Karpas-422 (cell line): ENCODE results near the gene UBALD1. TPM values are rescaled to one million over a fixed set of nuclear protein-coding genes. Genes with fewer than 3 reads are reported as not detected.
A peak's percentile ranks its signal among the peaks of the same experiment; 100 is the strongest.

Experiments
- DNase-seq: peaks from one replicate; pipeline ENCODE4 v3.0.0-alpha.2; 2015
- H2AFZ ChIP-seq: fragments of 200-600 bp; sonication (generic); 2 replicates; pipeline ENCODE4 v1.6.1; 2014; ENCODE audit warnings: antibody characterized with exemption, low read length, mixed read lengths
- H3K27ac ChIP-seq: fragments of 200-600 bp; sonication (generic); 2 replicates; pipeline ENCODE4 v1.5.1; 2014; ENCODE audit warnings: mild to moderate bottlenecking, low read length, moderate library complexity
- H3K27me3 ChIP-seq: fragments of 200-600 bp; sonication (generic); 2 replicates; pipeline ENCODE4 v1.6.1; 2014; ENCODE audit warnings: low read length, mixed read lengths
- H3K36me3 ChIP-seq: fragments of 200-600 bp; sonication (generic); 2 replicates; pipeline ENCODE4 v1.6.1; 2014; ENCODE audit warnings: low read length, mixed read lengths; ENCODE audit not compliant: insufficient read depth
- H3K4me1 ChIP-seq: fragments of 200-600 bp; sonication (generic); 2 replicates; pipeline ENCODE4 v1.6.1; 2014; ENCODE audit warnings: mild to moderate bottlenecking, low read length, mixed read lengths
- H3K4me2 ChIP-seq: fragments of 200-600 bp; sonication (generic); 2 replicates; pipeline ENCODE4 v1.6.1; 2014; ENCODE audit warnings: low read length, low read depth, mild to moderate bottlenecking; ENCODE audit not compliant: poor library complexity, severe bottlenecking
- H3K4me3 ChIP-seq: fragments of 200-600 bp; sonication (generic); 2 replicates; pipeline ENCODE4 v1.5.1; 2014; ENCODE audit warnings: mild to moderate bottlenecking, antibody characterized with exemption, low read length, mixed read lengths
- H3K79me2 ChIP-seq: fragments of 200-600 bp; sonication (generic); 2 replicates; pipeline ENCODE4 v1.6.1; 2014; ENCODE audit warnings: mild to moderate bottlenecking, low read length, mixed read lengths
- H3K9ac ChIP-seq: fragments of 200-600 bp; sonication (generic); 2 replicates; pipeline ENCODE4 v1.6.0; 2014; ENCODE audit warnings: low read length
- H3K9me2 ChIP-seq: fragments of 200-600 bp; sonication (generic), shearing (Covaris generic); replicated peaks from 2 replicates; pipeline ENCODE4 v1.6.0; 2014; ENCODE audit warnings: mild to moderate bottlenecking, low read length, moderate library complexity; ENCODE audit not compliant: insufficient read depth
- H3K9me3 ChIP-seq: fragments of 300-700, 200-600 bp; sonication (generic); 2 replicates; pipeline ENCODE4 v1.6.1; 2014; ENCODE audit warnings: low read length, mixed read lengths
- H4K20me1 ChIP-seq: fragments of 200-600 bp; sonication (generic); 2 replicates; pipeline ENCODE4 v1.6.1; 2014; ENCODE audit warnings: mild to moderate bottlenecking, antibody characterized with exemption, low read length, low read depth; ENCODE audit not compliant: insufficient read depth
- total RNA-seq: library from RNA; depleted of rRNA; stranded (reverse); fragments of >200 nt; shearing (Covaris generic); gene quantifications from 2 replicates; pipeline ENCODE4 v1.2.3, GENCODE V29; 2014; ENCODE audit warnings: low replicate concordance; rRNA removed

Gene UBALD1
- total RNA-seq = 10.0 and 30.6 TPM in 2 replicates

DNA sequence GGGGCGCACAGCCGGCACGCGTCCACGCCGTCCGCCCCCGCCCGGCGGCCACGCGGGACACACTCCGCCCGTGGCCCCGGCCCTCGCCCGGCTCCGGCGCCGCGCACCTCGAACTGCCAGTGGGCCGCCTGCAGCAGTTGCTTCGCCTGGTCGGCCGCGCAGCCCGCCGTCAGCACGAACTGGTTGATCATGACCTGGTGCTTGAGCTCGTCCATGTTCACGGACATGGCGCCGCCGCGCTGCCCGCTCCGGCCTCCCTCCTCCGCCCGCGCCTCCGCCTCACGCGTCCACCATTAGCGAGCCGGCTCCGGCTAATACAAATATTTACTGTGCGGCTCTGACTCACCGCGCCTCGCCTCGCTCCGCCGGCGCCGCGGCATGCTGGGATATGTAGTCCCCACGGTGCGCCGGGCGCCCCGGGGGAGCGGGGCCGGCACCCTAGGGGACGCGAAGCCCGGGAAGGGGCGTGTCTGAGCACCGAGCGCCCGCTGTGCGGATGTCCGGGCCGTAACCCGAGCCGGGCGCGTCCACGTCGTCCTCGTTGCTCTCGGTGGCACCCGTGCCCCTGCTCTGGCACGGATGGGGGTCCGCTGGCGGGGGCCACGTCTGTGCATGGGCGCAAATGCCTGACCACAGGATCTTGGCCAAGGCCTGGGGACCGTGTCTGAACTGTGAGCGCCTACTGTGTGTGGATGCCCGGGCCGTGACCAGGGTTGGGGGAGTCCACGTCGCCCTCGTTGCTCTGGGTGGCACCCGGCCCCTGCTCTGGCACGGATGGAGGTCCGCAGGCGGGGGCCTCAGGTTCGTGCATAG is at the start of gene UBALD1:
TSS of gene UBALD1 (minus strand) at position 318 of the 813 bp plus-strand sequence. CDS start at position 227, 91 bp downstream.
- Histone ChIP-seq H3K36me3 (no peaks in the 10 kb centered on the region), H2AFZ (no peak within 1 kb of the TSS), H3K9ac (peak within 1 kb of the TSS; percentile 87), H3K79me2 (peaks cover 37% of the 10 kb centered on the region), H3K4me3 (peak within 1 kb of the TSS; percentile 93), H3K27me3 (no peaks in the 10 kb centered on the region), H3K9me2 (no peaks in the 10 kb centered on the region), H3K27ac (peak within 1 kb of the TSS; percentile 75), H4K20me1 (peaks cover 38% of the 10 kb centered on the region; the same call in 1 of the 2 replicates), H3K4me1 (peaks cover 41% of the 10 kb centered on the region), H3K4me2 (peak within 1 kb of the TSS; percentile 80), H3K9me3 (no peaks in the 10 kb centered on the region)
- peak; percentile 96 for DNase-seq

DNA sequence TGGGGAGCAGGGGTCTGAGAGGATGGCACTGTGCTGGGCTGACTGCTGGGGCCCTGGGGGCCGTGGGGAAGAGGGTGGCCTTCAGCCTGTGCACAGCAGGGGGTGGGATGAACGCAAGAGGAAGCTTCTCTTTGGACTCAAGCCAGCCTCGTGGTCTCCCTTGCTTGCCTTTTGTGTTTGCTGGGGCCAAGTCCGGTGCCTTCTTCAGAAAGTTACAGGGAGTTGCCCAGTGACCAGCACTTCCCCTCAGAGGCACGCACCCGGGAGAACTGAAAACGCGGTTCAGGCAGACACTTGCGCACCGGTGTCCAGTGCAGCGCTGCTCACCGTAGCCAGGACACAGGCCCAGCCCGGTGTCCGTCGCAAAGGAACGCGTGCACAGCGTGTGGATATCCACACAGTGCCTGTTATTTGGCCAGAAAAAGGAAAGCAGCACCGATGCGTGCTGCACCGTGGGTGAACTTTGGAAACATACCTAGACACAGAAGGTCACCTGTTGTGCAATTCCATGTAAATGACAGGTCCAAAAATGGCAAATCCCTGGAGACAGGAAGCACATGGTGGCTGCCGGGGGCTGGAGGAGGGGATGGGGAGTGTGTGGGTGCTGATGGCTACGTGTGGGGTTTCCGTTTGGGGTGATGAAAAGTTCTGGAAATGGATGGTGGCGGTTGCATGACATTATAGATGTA is 49.2 kb upstream of the UBALD1 start:
- DNase-seq = no peak
- no peaks in the 10 kb centered on the region for H3K79me2 ChIP-seq
- no peaks in the 10 kb centered on the region for H3K27me3 ChIP-seq
- H3K4me3 ChIP-seq = no peak overlapping the region
- no peak overlapping the region for H3K9ac ChIP-seq
- H3K27ac ChIP-seq = no peak overlapping the region
- H3K4me2 ChIP-seq = no peak overlapping the region
- H4K20me1 ChIP-seq = no peaks in the 10 kb centered on the region
- peaks cover 14% of the 10 kb centered on the region; the same call in 1 of the 2 replicates for H3K36me3 ChIP-seq
- H3K9me2 ChIP-seq = no peaks in the 10 kb centered on the region
- no peaks in the 10 kb centered on the region for H3K9me3 ChIP-seq
- no peak overlapping the region for H2AFZ ChIP-seq
- no peaks in the 10 kb centered on the region for H3K4me1 ChIP-seq

DNA sequence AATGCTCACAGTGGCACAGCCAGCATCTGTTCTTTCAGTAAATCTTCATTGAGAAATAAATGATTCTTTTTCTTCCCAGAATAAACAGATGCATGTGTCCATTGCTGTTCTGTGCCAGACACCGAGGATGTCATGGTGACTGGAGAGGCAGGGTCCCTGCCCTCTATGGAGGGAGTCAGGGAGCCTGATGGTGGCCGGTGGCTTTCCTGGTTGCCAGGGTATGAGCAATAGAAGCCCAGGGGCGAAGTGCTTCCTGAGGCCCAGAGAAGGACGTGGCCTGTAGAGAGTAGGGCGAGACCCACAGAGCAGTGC is 48.7 kb upstream of the UBALD1 start:
- Histone ChIP-seq H3K9ac (no peak overlapping the region), H3K9me3 (no peaks in the 10 kb centered on the region), H3K27ac (no peak overlapping the region), H3K4me1 (no peaks in the 10 kb centered on the region), H3K36me3 (peaks cover 9% of the 10 kb centered on the region; the same call in 1 of the 2 replicates), H3K4me2 (no peak overlapping the region), H3K4me3 (no peak overlapping the region), H3K27me3 (no peaks in the 10 kb centered on the region), H3K79me2 (no peaks in the 10 kb centered on the region), H3K9me2 (no peaks in the 10 kb centered on the region), H4K20me1 (no peaks in the 10 kb centered on the region), H2AFZ (no peak overlapping the region)
- no peak for DNase-seq

DNA sequence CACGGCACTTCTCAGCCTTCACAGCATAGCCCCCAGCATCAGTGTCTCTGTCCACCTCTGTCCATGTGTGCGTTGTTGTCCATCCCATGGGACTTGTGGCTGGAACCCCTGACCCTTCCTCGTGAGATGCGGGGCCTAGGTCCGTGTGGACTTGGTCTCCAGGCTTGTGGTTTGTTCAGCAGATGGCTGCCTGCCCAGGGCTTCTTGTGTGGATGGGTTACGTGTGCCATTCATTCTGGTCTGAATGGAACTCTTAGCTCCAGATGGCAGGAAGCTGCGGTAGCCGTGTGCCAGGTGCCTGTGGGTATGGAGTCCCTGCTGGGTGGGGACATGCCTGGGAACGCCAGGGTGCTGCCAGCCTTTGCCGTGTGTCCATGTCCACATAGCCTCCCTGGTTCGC is 47.0 kb upstream of the UBALD1 start:
- no peak overlapping the region for H2AFZ ChIP-seq
- H3K36me3 ChIP-seq = no peaks in the 10 kb centered on the region
- H3K9me3 ChIP-seq = no peaks in the 10 kb centered on the region
- H3K9me2 ChIP-seq = no peaks in the 10 kb centered on the region
- H3K9ac ChIP-seq = no peak overlapping the region
- DNase-seq = no peak
- H3K27ac ChIP-seq = no peak overlapping the region
- no peak overlapping the region for H3K4me2 ChIP-seq
- no peaks in the 10 kb centered on the region for H4K20me1 ChIP-seq
- no peak overlapping the region for H3K4me3 ChIP-seq
- H3K4me1 ChIP-seq = no peaks in the 10 kb centered on the region
- H3K79me2 ChIP-seq = no peaks in the 10 kb centered on the region
- no peaks in the 10 kb centered on the region for H3K27me3 ChIP-seq

DNA sequence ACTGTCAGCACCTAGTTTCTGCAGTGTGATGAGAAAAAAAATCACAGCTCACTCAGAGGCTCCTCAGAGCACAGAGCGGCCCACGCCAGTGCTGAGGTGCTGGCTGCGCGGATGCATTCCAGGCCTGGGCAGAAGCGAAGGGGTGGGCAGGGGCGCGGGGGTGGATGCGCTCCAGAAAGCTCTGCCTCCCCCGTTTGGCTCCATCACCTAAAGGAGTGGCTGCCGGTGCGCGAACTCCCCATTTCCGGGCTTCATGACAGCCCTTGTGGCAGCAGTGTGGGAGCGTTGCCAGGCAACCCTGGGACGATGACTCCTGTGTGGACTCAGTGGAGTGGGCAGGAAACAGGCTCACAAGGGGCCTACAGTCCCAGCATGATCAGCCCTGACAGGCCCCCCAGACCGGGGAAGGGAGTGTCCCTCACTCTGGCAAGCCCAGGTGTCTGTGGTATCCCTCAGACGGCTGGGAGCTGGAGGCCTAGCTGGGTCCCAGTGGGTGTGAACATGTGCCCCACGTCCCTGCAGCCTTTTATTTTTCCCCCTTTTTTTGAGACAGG is 45.8 kb upstream of the UBALD1 start:
- no peak for DNase-seq
- no peak overlapping the region for H3K4me2 ChIP-seq

DNA sequence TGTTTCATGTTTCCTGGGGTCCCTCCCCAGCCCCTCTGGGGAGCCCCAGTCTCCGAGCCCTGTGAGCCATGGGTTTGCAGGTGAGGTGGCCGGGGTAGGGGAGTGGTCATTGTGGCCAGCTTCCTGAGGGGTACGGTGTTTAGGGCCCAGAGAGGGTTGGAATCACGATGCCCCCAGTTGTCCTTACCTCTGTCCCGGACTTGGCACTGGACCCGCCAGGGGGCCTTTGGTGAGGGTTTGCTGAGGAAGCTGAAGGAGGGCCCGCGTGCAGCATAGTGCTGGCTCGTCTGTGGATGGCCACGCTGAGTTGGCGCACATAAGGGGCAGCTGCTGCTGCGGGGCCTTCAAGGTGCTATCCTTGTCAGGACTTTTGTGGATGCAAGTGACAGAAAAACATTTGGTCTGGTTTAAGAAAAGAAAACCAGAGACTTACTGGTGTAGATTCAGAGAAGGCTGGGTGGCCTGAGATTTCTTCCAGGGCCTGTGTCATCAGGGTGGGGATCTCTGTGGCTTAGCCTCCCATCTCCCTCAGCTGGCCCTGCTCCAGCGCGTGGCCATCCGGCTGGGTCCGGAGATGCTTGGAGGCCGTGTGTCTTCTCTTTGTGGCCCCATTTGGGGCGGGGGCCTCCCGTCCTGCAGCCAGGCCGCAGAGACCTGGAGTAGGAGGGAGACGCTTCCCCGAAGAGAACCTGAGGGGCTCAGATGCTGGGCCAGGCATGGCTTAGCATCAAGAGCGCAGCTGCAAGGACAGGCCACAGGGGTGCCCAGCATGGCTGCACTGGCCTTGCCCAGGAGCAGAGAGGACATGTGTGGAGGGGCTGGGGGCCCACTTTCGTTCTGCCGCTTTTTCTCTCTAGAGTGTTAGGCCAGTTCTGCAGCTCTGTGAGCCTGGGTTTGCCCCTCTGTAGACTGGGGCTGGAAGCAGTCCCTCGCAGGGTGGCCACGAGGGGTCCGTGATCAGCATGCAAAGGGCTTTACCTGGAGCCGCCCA is 45.0 kb upstream of the UBALD1 start:
- Histone ChIP-seq H3K36me3 (no peaks in the 10 kb centered on the region; the same call in 1 of the 2 replicates), H2AFZ (no peak overlapping the region), H3K27ac (no peak overlapping the region), H4K20me1 (no peaks in the 10 kb centered on the region), H3K27me3 (no peaks in the 10 kb centered on the region), H3K4me3 (no peak overlapping the region), H3K79me2 (no peaks in the 10 kb centered on the region), H3K4me1 (no peaks in the 10 kb centered on the region), H3K9ac (no peak overlapping the region), H3K9me3 (no peaks in the 10 kb centered on the region), H3K9me2 (no peaks in the 10 kb centered on the region), H3K4me2 (no peak overlapping the region)
- no peak for DNase-seq

More for the DNA sequence above, 45.8 kb upstream of the UBALD1 start:
- Histone ChIP-seq H4K20me1 (no peaks in the 10 kb centered on the region), H3K9me2 (no peaks in the 10 kb centered on the region), H3K9me3 (no peaks in the 10 kb centered on the region), H3K4me1 (no peaks in the 10 kb centered on the region), H3K27me3 (no peaks in the 10 kb centered on the region), H3K9ac (no peak overlapping the region), H3K4me3 (no peak overlapping the region), H3K36me3 (no peaks in the 10 kb centered on the region), H3K27ac (no peak overlapping the region), H2AFZ (no peak overlapping the region), H3K79me2 (no peaks in the 10 kb centered on the region)

DNA sequence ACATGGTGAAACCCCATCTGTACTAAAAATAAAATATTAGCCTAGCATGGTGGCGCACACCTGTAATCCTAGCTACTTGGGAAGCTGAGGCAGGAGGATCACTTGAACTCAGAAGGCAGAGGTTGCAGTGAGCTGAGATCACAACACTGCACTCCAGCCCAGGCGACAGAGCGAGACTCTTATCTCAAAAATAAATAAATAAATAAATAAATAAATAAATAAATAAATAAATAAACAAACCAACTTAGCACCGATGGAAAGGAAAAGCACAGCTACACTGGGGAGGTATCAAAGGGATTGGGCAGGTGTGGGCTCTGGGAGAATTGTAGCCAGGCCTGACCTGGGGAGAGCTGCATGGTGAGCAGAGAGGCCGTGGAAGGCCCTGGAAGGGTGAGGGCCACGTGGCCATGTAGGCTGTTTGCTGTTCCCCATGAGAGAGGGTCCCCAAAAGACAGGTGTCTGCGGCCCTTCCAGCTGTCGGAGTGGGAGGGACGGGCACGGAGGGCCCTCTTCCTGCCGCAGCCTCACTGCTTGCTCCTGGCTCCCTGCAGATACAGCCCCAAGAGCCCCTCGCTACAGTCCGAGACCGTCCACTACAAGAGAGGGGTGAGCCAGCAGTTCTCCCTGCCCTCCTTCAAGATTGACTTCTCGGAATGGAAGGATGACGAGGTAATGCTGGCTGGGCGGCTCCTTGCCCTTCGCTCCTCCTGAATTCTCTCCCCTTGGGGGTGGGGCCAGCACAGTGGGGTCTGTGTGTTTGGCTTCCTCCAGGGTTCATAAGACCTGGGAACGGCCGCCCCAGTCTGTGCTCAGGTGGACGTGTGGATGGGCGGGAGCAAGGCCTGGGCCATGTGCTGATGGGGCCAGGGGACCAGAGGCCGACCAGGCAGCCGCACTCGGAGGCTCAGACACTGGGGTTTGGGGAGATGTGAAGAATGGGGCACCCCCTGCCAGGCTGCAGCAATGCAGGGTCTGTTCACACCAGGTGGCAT is 42.3 kb upstream of the UBALD1 start:
- H3K4me3 ChIP-seq = no peak overlapping the region
- H3K36me3 ChIP-seq = no peaks in the 10 kb centered on the region; the same call in 1 of the 2 replicates
- no peaks in the 10 kb centered on the region for H3K9me3 ChIP-seq
- no peaks in the 10 kb centered on the region for H3K27me3 ChIP-seq
- no peak overlapping the region for H2AFZ ChIP-seq
- H3K79me2 ChIP-seq = no peaks in the 10 kb centered on the region
- no peaks in the 10 kb centered on the region for H3K4me1 ChIP-seq
- no peak for DNase-seq
- H3K9ac ChIP-seq = no peak overlapping the region
- H3K27ac ChIP-seq = no peak overlapping the region
- H4K20me1 ChIP-seq = no peaks in the 10 kb centered on the region
- H3K4me2 ChIP-seq = no peak overlapping the region
- H3K9me2 ChIP-seq = no peaks in the 10 kb centered on the region
